DMS153 treated with DMSO at 0.1 percent for 48 hours (cell line): ENCODE data around the gene FAM107B.
"Not testable (repeated sequence)": the region's sequence is repeated elsewhere in the genome, so short reads cannot be mapped to it uniquely, and the experiment has no call there.

Experiments
- DNase-seq: peaks from one replicate; lab custom pipeline; 2025; ENCODE audit not compliant: unreplicated experiment; lab: John Stamatoyannopoulos, UW

Gene FAM107B

GRCh38 chr10:14774797-14775196, at the start of gene FAM107B:
Gene FAM107B (minus strand): TSS chr10:14774897. CDS start chr10:14774663, 234 bp downstream.
- DNase-seq = no peak

GRCh38 chr10:14823966-14824365, 49.3 kb upstream of the FAM107B start:
- no peak for DNase-seq

- DNase-seq = peak; percentile 2
Observed at GRCh38 chr10:14822879-14823755, 48.4 kb upstream of the FAM107B start.

GRCh38 chr10:14821635-14822375, 47.1 kb upstream of the FAM107B start:
- no peak for DNase-seq

- DNase-seq = no peak
Observed at GRCh38 chr10:14820775-14821154, 46.1 kb upstream of the FAM107B start.

GRCh38 chr10:14820010-14820774, 45.5 kb upstream of the FAM107B start:
- no peak for DNase-seq

- not testable (repeated sequence) for DNase-seq
Observed at GRCh38 chr10:14816717-14817116, 42.0 kb upstream of the FAM107B start.

- no peak for DNase-seq
Observed at GRCh38 chr10:14815681-14816080, 41.0 kb upstream of the FAM107B start.

GRCh38 chr10:14812271-14812670, 37.6 kb upstream of the FAM107B start:
- DNase-seq = no peak

GRCh38 chr10:14810969-14811953, 36.6 kb upstream of the FAM107B start:
- no peak for DNase-seq

GRCh38 chr10:14806318-14806717, 31.6 kb upstream of the FAM107B start:
- DNase-seq = no peak

GRCh38 chr10:14803827-14804226, 29.1 kb upstream of the FAM107B start:
- DNase-seq = no peak

GRCh38 chr10:14801723-14802122, 27.0 kb upstream of the FAM107B start:
- DNase-seq = no peak

- DNase-seq = no peak
Observed at GRCh38 chr10:14800397-14800796, 25.7 kb upstream of the FAM107B start.

GRCh38 chr10:14798636-14799035, 23.9 kb upstream of the FAM107B start:
- DNase-seq = no peak

- no peak for DNase-seq
Observed at GRCh38 chr10:14787938-14788337, 13.2 kb upstream of the FAM107B start.

GRCh38 chr10:14784459-14785055, 9.9 kb upstream of the FAM107B start:
- no peak for DNase-seq

- no peak for DNase-seq
Observed at GRCh38 chr10:14782691-14783363, 8.1 kb upstream of the FAM107B start.

- no peak for DNase-seq
Observed at GRCh38 chr10:14781763-14782162, 7.1 kb upstream of the FAM107B start.
